Stromal cell of bone marrow (primary cell): ENCODE data around the gene CAMKV.
A peak's percentile ranks its signal among the peaks of the same experiment; 100 is the strongest.

Experiments
- DNase-seq: peaks from one replicate; pipeline ENCODE4 v3.0.0-alpha.2; 2012; ENCODE audit warnings: low read depth

Gene CAMKV

GRCh38 chr3:49895791-49896190 is 26.1 kb upstream of the CAMKV start:
- no peak for DNase-seq

- DNase-seq: no peak
Observed at GRCh38 chr3:49889296-49889695, 19.6 kb upstream of the CAMKV start.

- no peak for DNase-seq
Observed at GRCh38 chr3:49886922-49887265, 17.2 kb upstream of the CAMKV start.

GRCh38 chr3:49883998-49884397 is 14.3 kb upstream of the CAMKV start:
- DNase-seq: no peak

- no peak for DNase-seq
Observed at GRCh38 chr3:49882166-49882565, 12.5 kb upstream of the CAMKV start.

- no peak for DNase-seq
Observed at GRCh38 chr3:49880581-49881315, 11.0 kb upstream of the CAMKV start.

- DNase-seq: no peak
Observed at GRCh38 chr3:49879721-49880120, 10.0 kb upstream of the CAMKV start.

- no peak for DNase-seq
Observed at GRCh38 chr3:49878686-49879085, 9.0 kb upstream of the CAMKV start.

GRCh38 chr3:49877716-49878115 is 8.0 kb upstream of the CAMKV start:
- no peak for DNase-seq

GRCh38 chr3:49876567-49876966 is 6.9 kb upstream of the CAMKV start:
- DNase-seq: no peak

GRCh38 chr3:49873623-49874022 is 3.9 kb upstream of the CAMKV start:
- DNase-seq: no peak

- no peak for DNase-seq
Observed at GRCh38 chr3:49872801-49873281, 3.1 kb upstream of the CAMKV start.

GRCh38 chr3:49871531-49872153 is 1.9 kb upstream of the CAMKV start:
- DNase-seq: no peak

- DNase-seq: no peak
Observed at GRCh38 chr3:49868862-49869466, 742 bp downstream of the CAMKV start.

GRCh38 chr3:49867871-49868321 is 1.8 kb downstream of the CAMKV start:
- no peak for DNase-seq

- no peak for DNase-seq
Observed at GRCh38 chr3:49867400-49867799, 2.3 kb downstream of the CAMKV start.

GRCh38 chr3:49865198-49865784 is 4.4 kb downstream of the CAMKV start:
- no peak for DNase-seq

GRCh38 chr3:49864505-49864904 is 5.2 kb downstream of the CAMKV start:
- no peak for DNase-seq

GRCh38 chr3:49859576-49860305 is 10.0 kb downstream of the CAMKV start:
- no peak for DNase-seq

GRCh38 chr3:49856181-49857005 is 13.3 kb downstream of the CAMKV start, which contains the start of gene TRAIP:
Gene TRAIP, minus strand, starts transcription at chr3:49856564. Its CDS starts 111 bp downstream, at chr3:49856453.
- DNase-seq: peak; percentile 79

GRCh38 chr3:49855662-49856061 is 14.0 kb downstream of the CAMKV start:
- DNase-seq: no peak
